Thoracic aorta (tissue), 2 donors: ENCODE results near the gene TNIK. TPM values are rescaled to one million over a fixed set of nuclear protein-coding genes. Genes with fewer than 3 reads are reported as not detected.

Source experiments
- ATAC-seq: fragments of 150-250 bp; one replicate; pipeline ENCODE4 v1.8.0; 2017; ENCODE audit warnings: low read depth; ENCODE audit not compliant: insufficient number of reproducible peaks, low FRiP score
- DNase-seq: peaks from one replicate; pipeline ENCODE4 v3.0.0-alpha.2; 2020; ENCODE audit warnings: low spot score
- H3K27ac ChIP-seq, 2 donors: fragments of 200-600 bp; sonication (generic); 1 replicate in 1 of 2; 2 replicates in 1 of 2; pipeline ENCODE4 v1.5.1; 2016; ENCODE audit warnings: mild to moderate bottlenecking in 2 of 2, moderate library complexity in 2 of 2
- H3K27me3 ChIP-seq: fragments of 200-600 bp; sonication (generic); replicated peaks from 2 replicates; pipeline ENCODE4 v1.6.0; 2016; ENCODE audit warnings: mild to moderate bottlenecking; ENCODE audit not compliant: insufficient read depth
- H3K36me3 ChIP-seq: fragments of 200-600 bp; sonication (generic); one replicate; pipeline ENCODE4 v1.5.1; 2016
- H3K4me1 ChIP-seq, 2 donors: fragments of 200-600 bp; sonication (generic); 1 replicate in 1 of 2; 2 replicates in 1 of 2; pipeline versions ENCODE4 v1.5.1 to v1.6.0; 2016; ENCODE audit warnings: low read depth in 2 of 2, mild to moderate bottlenecking in 1 of 2; ENCODE audit not compliant: control insufficient read depth in 1 of 2
- H3K4me3 ChIP-seq: fragments of 200-600 bp; sonication (generic); 2 replicates; pipeline ENCODE4 v1.5.1; 2016; ENCODE audit warnings: mild to moderate bottlenecking
- H3K9me3 ChIP-seq: fragments of 200-600 bp; sonication (generic); 2 replicates; pipeline ENCODE4 v1.5.1; 2016
- total RNA-seq, 2 donors: library from RNA; depleted of rRNA; stranded (reverse); fragments of >200 nt; gene quantifications; one replicate each; pipeline versions ENCODE4 v1.1.0 to v1.2.3, GENCODE V29; 2016
- TF ChIP-seq, protein P1 (sequence below): fragments of 200-600 bp; sonication (generic); IDR thresholded peaks from one replicate; pipeline ENCODE4 v1.5.1; 2019; ENCODE audit warnings: antibody characterized with exemption

TNIK gene
- total RNA-seq, 2 donors from 2014 or later, result 18.3 to 21.7 TPM

DNA sequence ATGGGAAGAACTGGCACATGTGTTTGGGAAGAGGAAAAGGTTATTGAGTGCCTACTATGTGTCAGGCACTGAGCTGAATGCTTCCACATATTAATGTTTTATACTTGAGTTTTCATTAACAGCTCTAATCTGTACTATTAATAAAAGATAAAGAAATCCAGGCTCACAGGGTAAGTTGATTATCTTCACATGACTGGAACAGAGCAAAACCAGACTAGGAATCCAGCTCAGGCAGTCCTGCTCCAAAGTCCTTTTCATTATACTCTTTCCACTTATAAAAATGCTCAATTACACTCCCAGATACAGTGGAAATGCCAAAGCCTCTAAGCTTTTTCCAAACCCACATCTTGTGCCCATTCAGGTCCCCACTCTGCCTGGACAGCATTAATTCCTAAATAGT, 97.6 kb downstream of the TNIK start:
- ATAC-seq (no peak), DNase-seq (no peak)
- Histone ChIP-seq H3K4me1 (no peaks in the 10 kb centered on the region), H3K27me3 (no peaks in the 10 kb centered on the region), H3K4me3 (no peak overlapping the region), H3K36me3 (no peaks in the 10 kb centered on the region), H3K9me3 (no peaks in the 10 kb centered on the region), H3K27ac (no peak overlapping the region)
- TF ChIP-seq, protein P1, sequence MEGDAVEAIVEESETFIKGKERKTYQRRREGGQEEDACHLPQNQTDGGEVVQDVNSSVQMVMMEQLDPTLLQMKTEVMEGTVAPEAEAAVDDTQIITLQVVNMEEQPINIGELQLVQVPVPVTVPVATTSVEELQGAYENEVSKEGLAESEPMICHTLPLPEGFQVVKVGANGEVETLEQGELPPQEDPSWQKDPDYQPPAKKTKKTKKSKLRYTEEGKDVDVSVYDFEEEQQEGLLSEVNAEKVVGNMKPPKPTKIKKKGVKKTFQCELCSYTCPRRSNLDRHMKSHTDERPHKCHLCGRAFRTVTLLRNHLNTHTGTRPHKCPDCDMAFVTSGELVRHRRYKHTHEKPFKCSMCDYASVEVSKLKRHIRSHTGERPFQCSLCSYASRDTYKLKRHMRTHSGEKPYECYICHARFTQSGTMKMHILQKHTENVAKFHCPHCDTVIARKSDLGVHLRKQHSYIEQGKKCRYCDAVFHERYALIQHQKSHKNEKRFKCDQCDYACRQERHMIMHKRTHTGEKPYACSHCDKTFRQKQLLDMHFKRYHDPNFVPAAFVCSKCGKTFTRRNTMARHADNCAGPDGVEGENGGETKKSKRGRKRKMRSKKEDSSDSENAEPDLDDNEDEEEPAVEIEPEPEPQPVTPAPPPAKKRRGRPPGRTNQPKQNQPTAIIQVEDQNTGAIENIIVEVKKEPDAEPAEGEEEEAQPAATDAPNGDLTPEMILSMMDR, result no peak

DNA sequence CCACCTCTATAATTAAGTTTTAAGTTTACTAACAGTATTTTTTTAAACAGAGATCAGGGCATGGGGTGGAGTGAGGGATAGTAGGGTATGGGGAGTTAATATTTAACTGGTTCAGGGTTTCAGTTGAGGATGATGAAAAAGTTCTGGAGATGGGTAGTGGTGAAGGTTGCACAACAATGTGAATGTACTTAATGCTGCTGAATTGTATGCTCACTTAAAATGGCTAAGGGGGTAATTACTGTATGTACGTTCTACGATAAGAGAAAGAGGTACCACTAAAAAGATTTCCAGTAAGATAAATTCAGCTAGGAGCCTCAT, 101.4 kb downstream of the TNIK start:
- no peak for DNase-seq
- Histone ChIP-seq H3K4me3 (no peak overlapping the region), H3K27ac (no peak overlapping the region), H3K9me3 (no peaks in the 10 kb centered on the region), H3K36me3 (no peaks in the 10 kb centered on the region), H3K27me3 (no peaks in the 10 kb centered on the region), H3K4me1 (no peaks in the 10 kb centered on the region)
- ATAC-seq, result no peak
- TF ChIP-seq, protein P1, result no peak

DNA sequence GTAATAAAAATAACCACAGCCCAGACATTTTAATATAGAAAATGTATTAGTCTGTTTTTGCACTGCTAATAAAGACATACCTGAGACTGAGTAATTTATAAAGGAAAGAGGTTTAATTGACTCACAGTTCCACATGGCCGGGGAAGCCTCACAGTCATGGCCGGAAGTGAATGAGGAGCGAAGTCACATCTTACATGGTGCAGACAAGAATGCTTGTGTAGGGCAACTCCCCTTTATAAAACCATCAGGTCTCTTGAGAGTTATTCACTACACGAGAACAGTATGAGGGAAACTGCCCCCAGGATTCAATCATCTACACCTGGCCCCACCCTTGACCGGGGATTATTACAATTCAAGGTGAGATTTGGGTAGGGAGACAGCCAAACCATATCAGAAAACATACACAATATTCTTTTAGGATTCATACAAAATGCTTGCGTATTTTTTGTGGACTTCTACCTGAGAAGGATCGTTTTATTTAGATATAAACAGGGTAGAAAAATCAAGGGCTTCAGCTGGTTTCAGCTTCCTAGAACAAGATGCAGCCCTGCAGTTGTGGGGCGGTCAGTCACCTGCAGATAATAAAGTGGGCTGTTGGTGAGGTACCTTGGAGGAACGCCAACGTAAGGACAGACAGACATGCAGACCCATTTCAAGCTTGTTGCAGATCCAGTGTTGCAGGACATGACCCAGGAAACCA, 101.9 kb downstream of the TNIK start:
- no peaks in the 10 kb centered on the region for H3K27me3 ChIP-seq
- no peaks in the 10 kb centered on the region for H3K36me3 ChIP-seq
- H3K4me3 ChIP-seq, result no peak overlapping the region
- DNase-seq (no peak), ATAC-seq (no peak)
- no peak overlapping the region for H3K27ac ChIP-seq
- TF ChIP-seq, protein P1, result no peak
- H3K9me3 ChIP-seq, result no peaks in the 10 kb centered on the region
- H3K4me1 ChIP-seq, result peaks cover 0 to 4% of the 10 kb centered on the region in 2 donors

DNA sequence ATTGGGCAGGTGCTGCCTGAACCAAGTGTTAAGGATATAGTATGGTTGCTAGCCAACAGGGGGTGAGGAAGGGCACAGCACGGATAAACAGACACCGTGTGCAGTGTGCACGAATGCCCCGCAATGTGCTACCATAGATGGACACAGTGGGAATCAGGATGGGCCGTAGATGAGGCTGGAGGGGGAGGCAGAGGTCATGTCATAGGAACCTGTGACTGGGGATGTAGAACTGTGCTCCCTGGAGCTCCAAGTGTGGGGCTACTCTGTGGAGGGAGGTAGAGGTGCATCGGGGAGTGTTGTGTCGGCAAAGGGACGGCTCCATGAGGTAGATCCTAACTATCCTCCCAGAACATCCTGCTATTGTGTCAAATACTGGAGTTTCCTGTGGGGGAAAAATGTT, 102.5 kb downstream of the TNIK start:
- Histone ChIP-seq H3K36me3 (no peaks in the 10 kb centered on the region), H3K27me3 (no peaks in the 10 kb centered on the region), H3K4me1 (peaks cover 0 to 4% of the 10 kb centered on the region in 2 donors), H3K4me3 (no peak overlapping the region), H3K9me3 (no peaks in the 10 kb centered on the region), H3K27ac (no peak overlapping the region)
- TF ChIP-seq, protein P1, result no peak
- ATAC-seq, result no peak
- DNase-seq, result no peak

DNA sequence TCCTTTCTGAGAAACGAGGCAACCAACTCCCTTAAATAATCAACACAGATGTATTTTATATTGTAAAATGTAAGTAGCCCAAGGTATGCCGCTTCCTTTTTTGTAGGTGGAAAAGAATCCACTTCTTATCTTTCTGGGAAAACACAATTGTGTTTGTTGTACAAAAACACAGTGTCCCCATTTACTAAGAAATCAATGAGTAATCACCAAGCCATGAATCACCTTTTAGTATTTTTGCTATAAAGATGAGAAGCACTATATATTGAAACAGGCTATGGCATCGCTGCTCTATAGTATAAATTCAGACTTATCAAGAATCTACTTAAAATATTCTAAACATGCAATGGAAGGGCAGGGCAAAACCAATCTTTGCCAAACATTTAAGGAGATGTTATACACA, 104.0 kb downstream of the TNIK start:
- Histone ChIP-seq H3K27ac (no peak overlapping the region), H3K27me3 (no peaks in the 10 kb centered on the region), H3K4me3 (no peak overlapping the region), H3K4me1 (peaks cover 0 to 11% of the 10 kb centered on the region in 2 donors), H3K36me3 (no peaks in the 10 kb centered on the region), H3K9me3 (no peaks in the 10 kb centered on the region)
- no peak for ATAC-seq
- no peak for DNase-seq
- TF ChIP-seq, protein P1, result no peak
